Calu3 (cell line): ENCODE data around the gene COIL. TPM values are rescaled to one million over a fixed set of nuclear protein-coding genes. Genes with fewer than 3 reads are reported as not detected.
"Not testable (repeated sequence)": the region's sequence is repeated elsewhere in the genome, so short reads cannot be mapped to it uniquely, and the experiment has no call there.

Experiments used
- BruUV-seq: library from RNA; stranded (reverse); fragments of 400-500 nt; replicated peaks from 2 replicates; lab custom pipeline; 2021; lab: Mats Ljungman, UMichigan
- CTCF ChIA-PET: fragments of 300-600 bp; sonication (Branson Sonifier 250); formaldehyde crosslinking; loops from one replicate; lab custom pipeline; 2022; ENCODE audit warnings: antibody characterized with exemption; lab: Charles Lee
- DNase-seq: peaks from one replicate; pipeline ENCODE4 v3.0.0; 2022
- H3K27ac Mint-ChIP-seq: one replicate; pipeline ENCODE4 v1.8.0; 2022; ENCODE audit warnings: mixed read lengths; ENCODE audit not compliant: unreplicated experiment
- H3K27me3 Mint-ChIP-seq: one replicate; pipeline ENCODE4 v1.8.0; 2022; ENCODE audit warnings: mixed read lengths; ENCODE audit not compliant: unreplicated experiment
- H3K36me3 Mint-ChIP-seq: one replicate; pipeline ENCODE4 v1.8.0; 2022; ENCODE audit warnings: mild to moderate bottlenecking, moderate library complexity, mixed read lengths; ENCODE audit not compliant: insufficient read depth, unreplicated experiment
- H3K4me1 Mint-ChIP-seq: one replicate; pipeline ENCODE4 v1.8.0; 2022; ENCODE audit warnings: mild to moderate bottlenecking, low read depth, mixed read lengths; ENCODE audit not compliant: unreplicated experiment
- H3K4me3 Mint-ChIP-seq: one replicate; pipeline ENCODE4 v1.8.0; 2022; ENCODE audit warnings: mild to moderate bottlenecking, low read depth, moderate library complexity, mixed read lengths; ENCODE audit not compliant: unreplicated experiment
- H3K9me3 Mint-ChIP-seq: one replicate; pipeline ENCODE4 v1.8.0; 2022; ENCODE audit warnings: low read depth, mixed read lengths; ENCODE audit not compliant: unreplicated experiment
- CTCF ChIP-seq: fragments of 200-600 bp; IDR thresholded peaks from one replicate; pipeline ENCODE4 v1.8.0; 2022; ENCODE audit warnings: antibody characterized with exemption; ENCODE audit not compliant: unreplicated experiment
- intact Hi-C: fragments of 100-400 bp; cut with micrococcal nuclease; formaldehyde crosslinking; loops from one replicate; pipeline ENCODE4 v1.10.0; 2022; ENCODE audit not compliant: unreplicated experiment
- total RNA-seq: library from RNA; stranded (reverse); gene quantifications from 2 replicates; pipeline ENCODE4 v1.2.3, GENCODE V29; 2022

Gene COIL
- total RNA-seq, 1 experiment from 2014 or later, result 13.5 TPM

GRCh38 chr17:56983366-56983765 lies 22.5 kb upstream of the COIL start:
- peaks cover 10% of the 10 kb centered on the region for H3K4me1 Mint-ChIP-seq
- H3K36me3 Mint-ChIP-seq, result peaks cover 2% of the 10 kb centered on the region
- no peak overlapping the region for H3K4me3 Mint-ChIP-seq
- BruUV-seq, result no TSS peak
- H3K9me3 Mint-ChIP-seq, result no peaks in the 10 kb centered on the region
- no peak for DNase-seq
- CTCF ChIA-PET, result no interaction called here
- no peak overlapping the region for H3K27ac Mint-ChIP-seq
- intact Hi-C loops, result no loop called here
- no peaks in the 10 kb centered on the region for H3K27me3 Mint-ChIP-seq
- TF ChIP-seq CTCF, result no peak

- CTCF ChIA-PET, result no interaction called here
- no peak for TF ChIP-seq CTCF
- Mint-ChIP-seq H3K4me3 (no peak overlapping the region), H3K27me3 (no peaks in the 10 kb centered on the region), H3K4me1 (peaks cover 15% of the 10 kb centered on the region), H3K9me3 (no peaks in the 10 kb centered on the region), H3K27ac (no peak overlapping the region), H3K36me3 (peaks cover 10% of the 10 kb centered on the region)
- BruUV-seq, result no TSS peak
- intact Hi-C loops, result no loop called here
- DNase-seq, result no peak
Observed at GRCh38 chr17:56982312-56982711, 21.5 kb upstream of the COIL start.

- H3K27ac Mint-ChIP-seq, DNase-seq, H3K4me3 Mint-ChIP-seq, intact Hi-C loops, BruUV-seq, H3K9me3 Mint-ChIP-seq, CTCF ChIA-PET, H3K27me3 Mint-ChIP-seq: not testable (repeated sequence)
- peaks cover 15% of the 10 kb centered on the region for H3K4me1 Mint-ChIP-seq
- peaks cover 10% of the 10 kb centered on the region for H3K36me3 Mint-ChIP-seq
Observed at GRCh38 chr17:56980526-56980925, 19.7 kb upstream of the COIL start.

GRCh38 chr17:56979091-56979480 lies 18.2 kb upstream of the COIL start:
- no peaks in the 10 kb centered on the region for H3K9me3 Mint-ChIP-seq
- peaks cover 15% of the 10 kb centered on the region for H3K4me1 Mint-ChIP-seq
- intact Hi-C loops, result no loop called here
- no peak for DNase-seq
- peaks cover 10% of the 10 kb centered on the region for H3K36me3 Mint-ChIP-seq
- TF ChIP-seq CTCF, result no peak
- peak overlapping the region; percentile 73 for H3K4me3 Mint-ChIP-seq
- H3K27me3 Mint-ChIP-seq, result no peaks in the 10 kb centered on the region
- no TSS peak for BruUV-seq
- CTCF ChIA-PET, result interaction anchor here (0.6 kb wide), 1 partner anchor 8 kb away, joined by 4 read pairs; no protein-coding TSS in a partner anchor
- no peak overlapping the region for H3K27ac Mint-ChIP-seq

- H3K4me1 Mint-ChIP-seq, result peaks cover 15% of the 10 kb centered on the region
- peak overlapping the region; percentile 73 for H3K4me3 Mint-ChIP-seq
- no peak for DNase-seq
- no peak for TF ChIP-seq CTCF
- H3K27ac Mint-ChIP-seq, result peak overlapping the region; percentile 53
- H3K9me3 Mint-ChIP-seq, result no peaks in the 10 kb centered on the region
- no peaks in the 10 kb centered on the region for H3K27me3 Mint-ChIP-seq
- TSS peak; percentile 58 for BruUV-seq
- CTCF ChIA-PET, result interaction anchor here (0.6 to 0.7 kb wide), 4 partner anchors 8 to 279 kb away, joined by 4 to 6 read pairs (median 4); no protein-coding TSS in a partner anchor
- intact Hi-C loops, result no loop called here
- H3K36me3 Mint-ChIP-seq, result peaks cover 10% of the 10 kb centered on the region
Observed at GRCh38 chr17:56978441-56979090, 17.7 kb upstream of the COIL start.
